Measurements from ENCODE around the gene CDC20. TPM values are rescaled to one million over a fixed set of nuclear protein-coding genes. Genes with fewer than 3 reads are reported as not detected.

CDC20 gene
- total and polyA plus RNA-seq, 2 of the 8 experiments (the other 6 are each of a cell fraction or from before 2014, with no cell fraction given): 214 to 221 TPM

- TF ChIP-seq CHD7 (IDR thresholded peaks at IDR 0.05; ENCODE audit: insufficient replicate concordance, low read length) (no peak), RFX5 (IDR thresholded peaks at IDR 0.05; ENCODE audit: borderline replicate concordance, low read depth, low read length) (no peak), KDM1A (IDR thresholded peaks at IDR 0.05; ENCODE audit: borderline replicate concordance, low read length) (no peak), YY1 (IDR thresholded peaks at IDR 0.05; ENCODE audit: low read depth, low read length) (no peak), HDAC2 (IDR thresholded peaks at IDR 0.05; ENCODE audit: borderline replicate concordance in 1 of 2, low read depth in 2 of 2, low read length in 2 of 2) (no peak)
Observed at GRCh38 chr1:43319288-43319687, 39.5 kb upstream of the CDC20 start (continued).

Measured in H1 (cell line).